H54 (cell line): ENCODE results near the gene WDR74.
A peak's percentile ranks its signal among the peaks of the same experiment; 100 is the strongest.

ENCODE experiments used
- DNase-seq: peaks from one replicate; pipeline ENCODE4 v3.0.0; 2011; ENCODE audit warnings: low spot score, mixed read lengths; ENCODE audit not compliant: insufficient read length
- FAIRE-seq: peaks from 3 replicates; lab custom pipeline; 2011; peaks lifted over from hg19 to GRCh38; lab: Jason Lieb, UNC
- POLR2A ChIP-seq: IDR thresholded peaks from 2 replicates; pipeline ENCODE4 v1.6.1; 2011; ENCODE audit warnings: low read depth, mild to moderate bottlenecking, low read length

Gene WDR74

GRCh38 chr11:62806611-62807121, 32.7 kb downstream of the WDR74 start:
- TF ChIP-seq POLR2A = no peak
- FAIRE-seq = no peak
- no peak for DNase-seq

DNA sequence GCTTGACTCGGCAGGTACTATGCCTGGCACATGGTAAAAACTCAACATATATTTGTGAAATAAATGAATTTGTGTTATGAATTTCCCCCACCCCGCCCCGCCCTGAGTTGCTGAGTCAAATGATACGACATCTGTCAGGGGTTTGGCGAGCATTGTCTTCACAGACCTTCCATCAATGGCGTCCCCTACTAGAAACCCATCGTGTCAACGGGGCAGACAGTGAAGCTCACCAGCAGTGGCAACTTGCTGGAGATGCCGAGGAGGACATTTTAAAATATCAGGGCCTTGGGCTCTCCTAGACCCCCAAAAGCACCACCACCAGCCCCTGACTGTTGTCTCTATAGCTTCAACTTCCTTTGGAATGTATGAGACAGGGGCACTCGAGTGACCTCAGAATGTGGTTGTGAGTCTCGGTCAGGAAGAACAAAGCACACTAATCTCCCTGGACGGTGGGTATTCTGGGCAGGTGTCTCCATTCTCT, 33.4 kb downstream of the WDR74 start:
- FAIRE-seq (no peak), DNase-seq (no peak)
- TF ChIP-seq POLR2A = no peak

DNA sequence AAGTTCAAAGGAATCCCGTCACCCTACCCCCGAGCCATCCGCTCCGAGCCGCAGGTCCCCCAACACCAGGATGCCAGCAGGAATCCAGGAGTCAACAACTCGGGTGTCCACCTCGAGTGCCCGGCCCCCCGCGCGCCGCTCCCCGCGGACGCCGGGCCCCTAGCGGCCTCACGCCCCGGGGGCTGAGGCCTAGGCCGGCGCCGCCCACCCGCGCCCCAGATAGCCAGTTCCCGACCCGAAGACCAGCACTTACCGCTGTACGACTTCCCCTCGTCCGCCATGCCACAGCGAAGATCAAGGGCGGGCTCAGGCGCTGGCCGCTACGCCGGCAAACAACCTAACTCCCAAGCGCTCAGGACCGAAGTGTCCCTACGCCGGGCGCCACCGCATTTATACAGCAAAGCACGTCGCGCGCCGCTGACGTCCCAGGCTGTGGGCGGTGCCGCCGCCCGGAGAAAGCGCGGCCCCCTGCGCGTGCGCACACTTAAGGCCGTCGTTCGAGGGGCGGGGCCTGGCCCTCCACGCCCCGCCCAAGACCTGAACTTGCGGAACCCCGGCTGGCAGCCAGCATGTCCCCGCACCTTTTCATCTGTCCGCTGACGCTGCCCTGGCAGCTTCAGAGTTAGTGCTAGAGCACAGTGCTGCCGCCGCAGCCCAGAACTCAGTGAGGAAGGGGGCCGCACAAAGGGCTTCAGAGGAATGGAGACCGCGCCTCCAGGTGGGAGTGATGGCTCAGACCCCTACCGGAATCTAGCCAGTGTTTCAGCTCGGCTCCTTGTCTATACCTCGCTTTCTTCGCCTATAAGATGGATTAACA, 34.1 kb downstream of the WDR74 start, which contains the start of gene NXF1:
Gene NXF1 (minus strand): TSS at position 365 of the 817 bp plus-strand sequence. CDS start 84 bp downstream, at position 281.
- no peak for FAIRE-seq

DNA sequence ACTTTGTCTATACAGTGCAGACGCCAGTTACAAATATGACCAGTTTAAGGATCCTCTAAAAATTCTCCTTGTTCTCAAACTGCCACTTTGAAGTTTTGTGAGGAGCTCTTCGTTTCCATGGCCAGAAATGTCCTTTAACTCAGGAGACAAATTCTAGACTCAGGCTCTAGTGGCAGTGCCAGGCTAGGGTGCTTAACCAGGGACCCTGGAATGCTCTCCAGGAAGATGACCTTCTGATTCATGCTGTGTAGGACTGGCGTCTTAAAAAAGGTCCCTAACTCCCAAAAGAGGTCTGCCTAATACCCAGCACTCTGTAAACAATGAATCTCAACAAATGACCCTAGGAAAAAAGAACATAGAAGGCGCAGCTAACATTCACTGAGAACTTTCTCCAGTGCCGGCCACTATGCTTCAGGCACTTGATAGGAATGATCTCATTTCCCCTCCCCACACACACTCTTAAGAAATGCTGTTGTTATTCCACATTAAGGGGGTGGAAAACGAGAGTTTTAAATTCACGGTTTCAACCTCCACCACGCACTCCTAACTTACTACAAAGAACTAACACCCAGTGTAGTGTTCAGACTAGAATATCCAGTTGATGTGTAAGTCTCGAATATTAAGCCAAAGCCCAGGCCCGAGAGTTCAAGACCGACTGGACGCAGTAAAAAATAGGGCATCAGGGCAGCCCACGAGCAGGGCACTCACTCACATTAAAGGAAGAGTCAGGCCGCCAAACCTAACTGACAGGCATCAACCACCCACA, 34.9 kb downstream of the WDR74 start:
- DNase-seq (peak; percentile 29), FAIRE-seq (no peak)
- no peak for TF ChIP-seq POLR2A

More for the DNA sequence above, 34.1 kb downstream of the WDR74 start, which contains the start of gene NXF1:
- DNase-seq = peak; percentile 85
- peak; percentile 100 for TF ChIP-seq POLR2A

DNA sequence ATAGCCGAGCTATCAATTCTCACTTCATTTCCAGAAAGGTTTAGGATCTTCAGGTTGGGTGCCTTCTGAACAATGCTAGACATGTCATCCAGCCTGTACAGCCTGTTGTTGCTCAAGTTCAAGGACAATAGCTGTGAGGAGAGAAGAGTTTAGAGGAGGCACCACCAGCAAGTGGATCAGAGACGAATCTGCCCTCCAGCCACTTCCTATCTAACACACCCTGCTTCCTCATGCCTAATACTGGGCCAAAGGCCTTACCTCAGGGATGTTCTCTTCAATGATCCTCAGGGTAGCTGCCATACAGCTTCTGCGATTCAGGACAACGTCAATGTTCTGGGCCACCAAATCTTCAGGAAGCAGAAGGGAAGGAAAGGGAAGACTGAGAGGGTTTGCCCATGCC, 38.3 kb downstream of the WDR74 start:
- TF ChIP-seq POLR2A = no peak
- FAIRE-seq = no peak
- no peak for DNase-seq

DNA sequence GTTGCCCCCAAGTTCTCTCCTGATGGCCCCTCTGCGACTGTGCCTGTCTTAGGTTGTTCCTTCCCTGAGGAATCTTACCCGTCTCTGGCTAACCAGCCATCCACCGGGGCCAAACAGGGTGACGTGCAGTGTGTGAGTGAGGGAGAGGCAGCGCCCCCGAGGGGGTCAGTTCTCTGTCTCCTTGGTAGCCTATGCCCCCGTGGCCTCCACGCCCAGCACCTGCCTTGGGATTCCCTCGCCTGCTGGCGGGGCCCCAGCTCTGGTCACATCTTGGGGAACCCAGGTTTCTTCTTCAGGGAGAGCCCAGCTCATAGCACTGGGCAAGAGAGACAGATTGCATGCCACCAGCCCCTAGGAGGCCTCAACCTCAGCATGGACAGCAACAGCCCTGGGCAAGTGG, 39.9 kb downstream of the WDR74 start:
- TF ChIP-seq POLR2A = no peak
- no peak for FAIRE-seq
- no peak for DNase-seq

- no peak for TF ChIP-seq POLR2A
Observed at GRCh38 chr11:62796281-62796680, 43.1 kb downstream of the WDR74 start.

DNA sequence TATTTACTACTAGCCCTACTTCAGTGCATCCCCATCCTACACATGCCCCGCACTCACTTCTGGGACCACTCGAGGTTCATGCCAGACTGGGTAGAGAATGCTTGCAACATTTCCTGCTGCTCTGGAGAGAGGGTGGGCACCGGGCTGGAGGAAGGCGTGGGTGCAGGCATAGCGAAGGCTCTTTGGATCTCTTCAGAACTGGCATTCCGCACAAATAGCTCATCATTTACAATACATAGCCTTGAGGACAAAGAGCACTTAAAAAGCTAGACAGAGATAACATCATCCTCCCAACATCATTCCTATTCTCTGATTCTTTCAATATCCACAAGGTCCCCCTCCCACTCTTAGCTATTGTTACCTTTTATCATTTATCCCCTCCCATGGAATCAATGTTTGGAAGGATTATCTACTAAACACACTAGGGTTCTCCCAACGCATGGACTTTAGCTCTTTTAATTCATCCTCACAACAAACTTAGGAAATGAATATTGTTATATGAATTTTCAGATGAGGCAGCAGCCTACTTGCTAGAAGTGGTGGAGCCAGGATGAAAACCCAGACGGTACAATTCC, 45.1 kb downstream of the WDR74 start:
- no peak for FAIRE-seq
- DNase-seq = no peak
- no peak for TF ChIP-seq POLR2A

More at GRCh38 chr11:62796281-62796680, 43.1 kb downstream of the WDR74 start:
- no peak for FAIRE-seq
- DNase-seq = no peak

DNA sequence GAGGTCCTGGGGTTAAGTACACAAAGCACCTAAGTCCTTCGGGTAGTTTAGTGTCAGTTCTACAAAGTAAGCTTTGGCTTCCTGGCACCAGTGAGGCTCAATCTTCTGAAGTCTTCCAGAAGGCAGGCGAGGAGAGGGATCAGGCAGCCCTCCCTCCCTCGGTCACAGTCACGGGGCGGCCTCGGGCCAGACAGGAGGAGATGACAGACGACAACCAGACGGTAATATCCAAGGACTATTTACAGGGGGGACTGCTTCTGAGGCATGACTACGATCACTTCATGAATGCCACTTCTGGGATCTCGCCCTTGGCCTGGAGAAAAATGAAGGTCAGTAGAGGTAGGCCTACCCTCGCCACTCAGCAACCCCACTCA, 47.2 kb downstream of the WDR74 start:
- TF ChIP-seq POLR2A = no peak
- no peak for DNase-seq
- FAIRE-seq = no peak

DNA sequence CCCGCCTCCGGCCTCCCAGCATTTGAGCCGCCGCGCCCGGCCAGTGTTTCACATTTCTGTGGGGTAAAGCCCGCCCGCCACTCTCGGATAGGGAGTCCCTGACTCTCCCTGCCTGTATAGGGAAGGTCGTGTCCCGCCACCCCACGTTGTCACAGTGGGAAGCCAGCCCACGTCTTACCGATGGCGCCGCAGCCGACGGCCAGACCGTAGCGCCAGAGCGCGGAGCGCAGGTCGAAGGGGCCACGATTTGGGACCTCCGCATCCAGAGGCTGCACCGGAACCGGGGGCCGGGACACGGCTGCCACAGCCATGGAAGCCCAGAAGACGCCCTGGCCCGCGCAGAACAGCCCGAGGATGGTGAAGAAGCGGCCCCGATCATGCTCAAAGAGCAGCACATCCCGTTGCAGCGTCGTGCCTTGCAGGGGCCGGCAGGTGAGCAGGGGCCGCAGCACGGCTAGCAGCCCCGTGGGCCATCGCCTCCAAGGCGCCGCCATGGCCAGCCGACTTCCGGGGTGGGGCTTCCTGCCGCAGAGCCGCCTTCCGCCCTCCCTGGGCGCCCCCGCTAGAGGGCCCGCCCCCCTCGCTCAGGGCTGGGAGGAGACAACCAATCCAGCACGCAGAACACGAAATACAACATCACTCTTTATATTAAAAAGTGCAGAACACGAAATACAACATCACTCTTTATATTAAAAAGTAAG, 47.7 kb downstream of the WDR74 start, which contains the start of gene TMEM223:
Gene TMEM223 (minus strand): TSS at position 506 of the 701 bp plus-strand sequence. CDS start 12 bp downstream, at position 494.
- TF ChIP-seq POLR2A = peak; percentile 96
- FAIRE-seq = no peak
- DNase-seq = peak; percentile 75

GRCh38 chr11:62789576-62789975, 49.8 kb downstream of the WDR74 start:
- no peak for DNase-seq
- no peak for TF ChIP-seq POLR2A
- no peak for FAIRE-seq

GRCh38 chr11:62788991-62789390, 50.4 kb downstream of the WDR74 start:
- FAIRE-seq = no peak
- no peak for DNase-seq
- no peak for TF ChIP-seq POLR2A
